Fibroblast of lung (primary cell): ENCODE measurements around the gene IDE.

ENCODE experiments used
- CTCF ChIP-seq, 2 donors: IDR thresholded peaks in 1 of 2; conservative IDR thresholded peaks in 1 of 2; 1 replicate in 1 of 2; 2 replicates in 1 of 2; pipeline ENCODE4 v1.5.1; 2011 to 2012; ENCODE audit warnings: low read length in 2 of 2, control low read depth in 1 of 2, inconsistent platforms in 1 of 2, low read depth in 1 of 2, mild to moderate bottlenecking in 1 of 2
- EZH2 ChIP-seq: IDR thresholded peaks from 2 replicates; pipeline ENCODE4 v1.5.1; 2012; ENCODE audit warnings: low read length, control low read depth, mild to moderate bottlenecking; ENCODE audit errors: missing control alignments

DNA sequence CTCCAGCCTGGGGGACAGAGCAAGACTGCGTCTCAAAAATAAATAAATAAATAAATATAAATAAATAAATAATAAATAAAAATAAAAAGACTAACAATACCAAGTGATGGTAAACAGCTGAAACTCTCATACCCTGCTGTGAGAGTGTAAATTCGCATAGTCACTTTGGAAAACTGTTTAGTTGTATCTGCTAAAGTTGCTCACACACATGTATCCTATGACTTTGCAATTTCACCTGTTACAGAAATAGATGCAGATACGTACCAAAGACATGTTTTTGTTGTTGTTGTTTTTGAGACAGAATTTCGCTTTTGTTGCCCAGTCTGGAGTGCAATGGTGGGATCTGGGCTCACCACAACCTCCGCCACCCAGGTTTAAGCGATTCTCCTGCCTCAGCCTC, 135.7 kb downstream of the IDE start:
- no peak for TF ChIP-seq CTCF (conservative IDR thresholded peaks at IDR 0.05 in 1 of 2, IDR thresholded peaks at IDR 0.05 in 1 of 2; ENCODE audit: low read depth in 1 of 2, low read length in 2 of 2)
- no peak for TF ChIP-seq EZH2
